HepG2 (cell line): ENCODE results near the gene CXXC5. TPM values are rescaled to one million over a fixed set of nuclear protein-coding genes. Genes with fewer than 3 reads are reported as not detected.

Source experiments
- CEBPG ChIP-seq: IDR thresholded peaks from 2 replicates; pipeline ENCODE4 v1.6.1; 2016
- FOSL2 ChIP-seq: sonication (generic); formaldehyde crosslinking; IDR thresholded peaks from 2 replicates; pipeline ENCODE4 v1.4.0; 2020; ENCODE audit warnings: missing genetic modification reagents
- KLF16 ChIP-seq, 2 experiments: sonication (generic) in 1 of 2; formaldehyde crosslinking in 1 of 2; IDR thresholded peaks; 2 replicates each; pipeline versions ENCODE4 v1.6.1 to v1.8.0; 2016 to 2023; ENCODE audit warnings: missing genetic modification reagents in 2 of 2, missing compliant biosample characterization in 1 of 2
- MTF2 ChIP-seq: sonication (generic); formaldehyde crosslinking; IDR thresholded peaks from 2 replicates; pipeline ENCODE4 v1.5.0; 2020; ENCODE audit warnings: missing genetic modification reagents, borderline replicate concordance
- ZBTB21 ChIP-seq: sonication (generic); formaldehyde crosslinking; IDR thresholded peaks from 2 replicates; pipeline ENCODE4 v1.4.0; 2020; ENCODE audit warnings: missing genetic modification reagents
- ZBTB7B ChIP-seq: sonication (generic); formaldehyde crosslinking; IDR thresholded peaks from 2 replicates; pipeline ENCODE4 v1.4.0; 2020; ENCODE audit warnings: missing genetic modification reagents
- polyA plus RNA-seq, 8 experiments: library from polyadenylated mRNA; depleted of rRNA in 3 of 8; stranded (reverse) in 7 of 8; unstranded in 1 of 8; fragments of >200 nt; fragmentation: Illumina TruSeq in 4 of 8; extraction: Trizol in 4 of 8; gene quantifications; 2 replicates each; pipeline versions ENCODE4 v1.2.1 to v1.2.3, GENCODE V29; 2011 to 2016; ENCODE audit warnings: low read depth in 4 of 8, missing spikeins in 1 of 8, mixed read lengths in 1 of 8; ENCODE audit not compliant: insufficient read depth in 1 of 8
- total RNA-seq, 5 experiments: library from RNA; depleted of rRNA; stranded (reverse); fragments of >200 nt; fragmentation: Illumina TruSeq; extraction: Trizol; gene quantifications; 2 replicates each; pipeline ENCODE4 v1.2.3, GENCODE V29; 2016; ENCODE audit warnings: low read depth in 1 of 5
- TF ChIP-seq, protein P1 (sequence below): sonication (generic); formaldehyde crosslinking; IDR thresholded peaks from 2 replicates; pipeline ENCODE4 v1.4.0; 2020; ENCODE audit warnings: mild to moderate bottlenecking, missing genetic modification reagents
- TF ChIP-seq, protein P2 (sequence below), 2 experiments: sonication (generic) in 1 of 2; formaldehyde crosslinking in 1 of 2; IDR thresholded peaks; 2 replicates each; pipeline versions ENCODE4 v1.4.0 to v1.6.1; 2016 to 2020; ENCODE audit warnings: borderline replicate concordance in 1 of 2, low read depth in 1 of 2, mild to moderate bottlenecking in 1 of 2, missing genetic modification reagents in 1 of 2
- TF ChIP-seq, protein P3 (sequence below): sonication (generic); formaldehyde crosslinking; IDR thresholded peaks from 2 replicates; pipeline ENCODE4 v1.4.0; 2020; ENCODE audit warnings: mild to moderate bottlenecking, missing genetic modification reagents
- TF ChIP-seq, protein P4 (sequence below): sonication (generic); formaldehyde crosslinking; IDR thresholded peaks from one replicate; pipeline ENCODE4 v1.5.1; 2020; ENCODE audit warnings: mild to moderate bottlenecking, missing genetic modification reagents; ENCODE audit errors: not compliant biosample characterization

The CXXC5 gene
- total and polyA plus RNA-seq, 2 of the 13 experiments (the other 11 are each of a cell fraction or from before 2014, with no cell fraction given) = 32.3 to 33.0 TPM

DNA sequence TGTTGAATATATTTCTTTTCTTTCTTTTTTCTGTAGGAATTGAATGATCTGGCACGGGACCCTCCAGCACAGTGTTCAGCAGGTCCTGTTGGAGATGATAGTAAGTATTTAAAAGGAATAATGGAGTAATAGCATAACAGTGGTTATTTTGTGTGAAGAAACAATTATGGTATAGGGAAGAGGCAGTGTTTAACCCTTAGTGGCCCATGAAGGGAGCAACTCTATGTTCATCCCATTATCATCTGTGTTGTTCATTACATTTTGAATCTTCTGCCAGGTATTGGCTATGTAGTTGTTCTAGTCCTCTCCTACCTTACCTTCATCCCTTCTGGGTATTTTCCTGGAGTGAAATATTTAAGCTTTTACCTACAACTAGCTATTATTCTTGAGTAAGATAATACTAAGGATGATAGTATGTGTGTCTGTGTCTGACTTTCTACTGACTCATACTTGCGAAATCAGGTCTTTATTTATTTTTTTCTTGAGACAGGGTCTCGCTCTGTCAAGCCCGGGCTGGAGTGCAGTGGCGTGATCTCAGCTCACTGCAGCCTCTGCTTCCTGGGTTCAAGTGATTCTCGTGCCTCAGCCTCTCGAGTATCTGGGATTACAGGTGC, 47.7 kb upstream of the CXXC5 start (continued):
- TF ChIP-seq, protein P1, sequence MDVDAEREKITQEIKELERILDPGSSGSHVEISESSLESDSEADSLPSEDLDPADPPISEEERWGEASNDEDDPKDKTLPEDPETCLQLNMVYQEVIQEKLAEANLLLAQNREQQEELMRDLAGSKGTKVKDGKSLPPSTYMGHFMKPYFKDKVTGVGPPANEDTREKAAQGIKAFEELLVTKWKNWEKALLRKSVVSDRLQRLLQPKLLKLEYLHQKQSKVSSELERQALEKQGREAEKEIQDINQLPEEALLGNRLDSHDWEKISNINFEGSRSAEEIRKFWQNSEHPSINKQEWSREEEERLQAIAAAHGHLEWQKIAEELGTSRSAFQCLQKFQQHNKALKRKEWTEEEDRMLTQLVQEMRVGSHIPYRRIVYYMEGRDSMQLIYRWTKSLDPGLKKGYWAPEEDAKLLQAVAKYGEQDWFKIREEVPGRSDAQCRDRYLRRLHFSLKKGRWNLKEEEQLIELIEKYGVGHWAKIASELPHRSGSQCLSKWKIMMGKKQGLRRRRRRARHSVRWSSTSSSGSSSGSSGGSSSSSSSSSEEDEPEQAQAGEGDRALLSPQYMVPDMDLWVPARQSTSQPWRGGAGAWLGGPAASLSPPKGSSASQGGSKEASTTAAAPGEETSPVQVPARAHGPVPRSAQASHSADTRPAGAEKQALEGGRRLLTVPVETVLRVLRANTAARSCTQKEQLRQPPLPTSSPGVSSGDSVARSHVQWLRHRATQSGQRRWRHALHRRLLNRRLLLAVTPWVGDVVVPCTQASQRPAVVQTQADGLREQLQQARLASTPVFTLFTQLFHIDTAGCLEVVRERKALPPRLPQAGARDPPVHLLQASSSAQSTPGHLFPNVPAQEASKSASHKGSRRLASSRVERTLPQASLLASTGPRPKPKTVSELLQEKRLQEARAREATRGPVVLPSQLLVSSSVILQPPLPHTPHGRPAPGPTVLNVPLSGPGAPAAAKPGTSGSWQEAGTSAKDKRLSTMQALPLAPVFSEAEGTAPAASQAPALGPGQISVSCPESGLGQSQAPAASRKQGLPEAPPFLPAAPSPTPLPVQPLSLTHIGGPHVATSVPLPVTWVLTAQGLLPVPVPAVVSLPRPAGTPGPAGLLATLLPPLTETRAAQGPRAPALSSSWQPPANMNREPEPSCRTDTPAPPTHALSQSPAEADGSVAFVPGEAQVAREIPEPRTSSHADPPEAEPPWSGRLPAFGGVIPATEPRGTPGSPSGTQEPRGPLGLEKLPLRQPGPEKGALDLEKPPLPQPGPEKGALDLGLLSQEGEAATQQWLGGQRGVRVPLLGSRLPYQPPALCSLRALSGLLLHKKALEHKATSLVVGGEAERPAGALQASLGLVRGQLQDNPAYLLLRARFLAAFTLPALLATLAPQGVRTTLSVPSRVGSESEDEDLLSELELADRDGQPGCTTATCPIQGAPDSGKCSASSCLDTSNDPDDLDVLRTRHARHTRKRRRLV = no peak
- TF ChIP-seq, protein P2, sequence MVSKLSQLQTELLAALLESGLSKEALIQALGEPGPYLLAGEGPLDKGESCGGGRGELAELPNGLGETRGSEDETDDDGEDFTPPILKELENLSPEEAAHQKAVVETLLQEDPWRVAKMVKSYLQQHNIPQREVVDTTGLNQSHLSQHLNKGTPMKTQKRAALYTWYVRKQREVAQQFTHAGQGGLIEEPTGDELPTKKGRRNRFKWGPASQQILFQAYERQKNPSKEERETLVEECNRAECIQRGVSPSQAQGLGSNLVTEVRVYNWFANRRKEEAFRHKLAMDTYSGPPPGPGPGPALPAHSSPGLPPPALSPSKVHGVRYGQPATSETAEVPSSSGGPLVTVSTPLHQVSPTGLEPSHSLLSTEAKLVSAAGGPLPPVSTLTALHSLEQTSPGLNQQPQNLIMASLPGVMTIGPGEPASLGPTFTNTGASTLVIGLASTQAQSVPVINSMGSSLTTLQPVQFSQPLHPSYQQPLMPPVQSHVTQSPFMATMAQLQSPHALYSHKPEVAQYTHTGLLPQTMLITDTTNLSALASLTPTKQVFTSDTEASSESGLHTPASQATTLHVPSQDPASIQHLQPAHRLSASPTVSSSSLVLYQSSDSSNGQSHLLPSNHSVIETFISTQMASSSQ (IDR thresholded peaks at IDR 0.05; ENCODE audit: low read depth) = no peak
- TF ChIP-seq, protein P2 (CRISPR knock-in tag; IDR thresholded peaks at IDR 0.05; ENCODE audit: borderline replicate concordance) = no peak
- TF ChIP-seq KLF16 (CRISPR knock-in tag; IDR thresholded peaks at IDR 0.05) (no peak), MTF2 (CRISPR knock-in tag) (no peak), ZBTB7B (CRISPR knock-in tag) (no peak), FOSL2 (peak; percentile 55), ZBTB21 (CRISPR knock-in tag) (no peak), CEBPG (CRISPR knock-in tag) (0 out of 2 replicates have a peak, but pooled peaks have one; percentile 29)
- TF ChIP-seq, protein P3, sequence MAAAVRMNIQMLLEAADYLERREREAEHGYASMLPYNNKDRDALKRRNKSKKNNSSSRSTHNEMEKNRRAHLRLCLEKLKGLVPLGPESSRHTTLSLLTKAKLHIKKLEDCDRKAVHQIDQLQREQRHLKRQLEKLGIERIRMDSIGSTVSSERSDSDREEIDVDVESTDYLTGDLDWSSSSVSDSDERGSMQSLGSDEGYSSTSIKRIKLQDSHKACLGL (CRISPR knock-in tag) = no peak
- TF ChIP-seq, protein P4, sequence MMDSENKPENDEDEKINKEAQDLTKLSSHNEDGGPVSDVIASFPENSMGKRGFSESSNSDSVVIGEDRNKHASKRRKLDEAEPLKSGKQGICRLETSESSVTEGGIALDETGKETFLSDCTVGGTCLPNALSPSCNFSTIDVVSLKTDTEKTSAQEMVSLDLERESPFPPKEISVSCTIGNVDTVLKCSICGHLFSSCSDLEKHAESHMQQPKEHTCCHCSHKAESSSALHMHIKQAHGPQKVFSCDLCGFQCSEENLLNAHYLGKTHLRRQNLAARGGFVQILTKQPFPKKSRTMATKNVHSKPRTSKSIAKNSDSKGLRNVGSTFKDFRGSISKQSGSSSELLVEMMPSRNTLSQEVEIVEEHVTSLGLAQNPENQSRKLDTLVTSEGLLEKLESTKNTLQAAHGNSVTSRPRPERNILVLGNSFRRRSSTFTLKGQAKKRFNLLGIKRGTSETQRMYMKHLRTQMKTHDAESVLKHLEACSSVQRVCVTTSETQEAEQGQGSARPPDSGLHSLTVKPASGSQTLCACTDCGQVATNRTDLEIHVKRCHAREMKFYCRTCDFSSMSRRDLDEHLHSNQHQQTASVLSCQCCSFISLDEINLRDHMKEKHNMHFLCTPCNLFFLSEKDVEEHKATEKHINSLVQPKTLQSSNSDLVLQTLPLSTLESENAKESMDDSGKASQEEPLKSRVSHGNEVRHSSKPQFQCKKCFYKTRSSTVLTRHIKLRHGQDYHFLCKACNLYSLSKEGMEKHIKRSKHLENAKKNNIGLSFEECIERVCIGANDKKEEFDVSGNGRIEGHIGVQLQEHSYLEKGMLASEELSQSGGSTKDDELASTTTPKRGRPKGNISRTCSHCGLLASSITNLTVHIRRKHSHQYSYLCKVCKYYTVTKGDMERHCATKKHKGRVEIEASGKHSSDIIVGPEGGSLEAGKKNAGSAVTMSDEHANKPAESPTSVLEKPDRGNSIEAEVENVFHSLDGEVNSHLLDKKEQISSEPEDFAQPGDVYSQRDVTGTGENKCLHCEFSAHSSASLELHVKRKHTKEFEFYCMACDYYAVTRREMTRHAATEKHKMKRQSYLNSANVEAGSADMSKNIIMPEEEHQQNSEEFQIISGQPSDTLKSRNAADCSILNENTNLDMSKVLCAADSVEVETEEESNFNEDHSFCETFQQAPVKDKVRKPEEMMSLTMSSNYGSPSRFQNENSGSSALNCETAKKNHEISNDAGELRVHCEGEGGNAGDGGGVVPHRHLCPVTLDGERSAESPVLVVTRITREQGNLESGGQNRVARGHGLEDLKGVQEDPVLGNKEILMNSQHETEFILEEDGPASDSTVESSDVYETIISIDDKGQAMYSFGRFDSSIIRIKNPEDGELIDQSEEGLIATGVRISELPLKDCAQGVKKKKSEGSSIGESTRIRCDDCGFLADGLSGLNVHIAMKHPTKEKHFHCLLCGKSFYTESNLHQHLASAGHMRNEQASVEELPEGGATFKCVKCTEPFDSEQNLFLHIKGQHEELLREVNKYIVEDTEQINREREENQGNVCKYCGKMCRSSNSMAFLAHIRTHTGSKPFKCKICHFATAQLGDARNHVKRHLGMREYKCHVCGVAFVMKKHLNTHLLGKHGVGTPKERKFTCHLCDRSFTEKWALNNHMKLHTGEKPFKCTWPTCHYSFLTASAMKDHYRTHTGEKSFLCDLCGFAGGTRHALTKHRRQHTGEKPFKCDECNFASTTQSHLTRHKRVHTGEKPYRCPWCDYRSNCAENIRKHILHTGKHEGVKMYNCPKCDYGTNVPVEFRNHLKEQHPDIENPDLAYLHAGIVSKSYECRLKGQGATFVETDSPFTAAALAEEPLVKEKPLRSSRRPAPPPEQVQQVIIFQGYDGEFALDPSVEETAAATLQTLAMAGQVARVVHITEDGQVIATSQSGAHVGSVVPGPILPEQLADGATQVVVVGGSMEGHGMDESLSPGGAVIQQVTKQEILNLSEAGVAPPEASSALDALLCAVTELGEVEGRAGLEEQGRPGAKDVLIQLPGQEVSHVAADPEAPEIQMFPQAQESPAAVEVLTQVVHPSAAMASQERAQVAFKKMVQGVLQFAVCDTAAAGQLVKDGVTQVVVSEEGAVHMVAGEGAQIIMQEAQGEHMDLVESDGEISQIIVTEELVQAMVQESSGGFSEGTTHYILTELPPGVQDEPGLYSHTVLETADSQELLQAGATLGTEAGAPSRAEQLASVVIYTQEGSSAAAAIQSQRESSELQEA (CRISPR knock-in tag) = no peak
